ENCODE measurements around the gene LAPTM5. TPM values are rescaled to one million over a fixed set of nuclear protein-coding genes. Genes with fewer than 3 reads are reported as not detected.

LAPTM5 gene
- total and polyA plus RNA-seq, 5 donors from 2014 or later = 552 to 687 (median 589) TPM

DNA sequence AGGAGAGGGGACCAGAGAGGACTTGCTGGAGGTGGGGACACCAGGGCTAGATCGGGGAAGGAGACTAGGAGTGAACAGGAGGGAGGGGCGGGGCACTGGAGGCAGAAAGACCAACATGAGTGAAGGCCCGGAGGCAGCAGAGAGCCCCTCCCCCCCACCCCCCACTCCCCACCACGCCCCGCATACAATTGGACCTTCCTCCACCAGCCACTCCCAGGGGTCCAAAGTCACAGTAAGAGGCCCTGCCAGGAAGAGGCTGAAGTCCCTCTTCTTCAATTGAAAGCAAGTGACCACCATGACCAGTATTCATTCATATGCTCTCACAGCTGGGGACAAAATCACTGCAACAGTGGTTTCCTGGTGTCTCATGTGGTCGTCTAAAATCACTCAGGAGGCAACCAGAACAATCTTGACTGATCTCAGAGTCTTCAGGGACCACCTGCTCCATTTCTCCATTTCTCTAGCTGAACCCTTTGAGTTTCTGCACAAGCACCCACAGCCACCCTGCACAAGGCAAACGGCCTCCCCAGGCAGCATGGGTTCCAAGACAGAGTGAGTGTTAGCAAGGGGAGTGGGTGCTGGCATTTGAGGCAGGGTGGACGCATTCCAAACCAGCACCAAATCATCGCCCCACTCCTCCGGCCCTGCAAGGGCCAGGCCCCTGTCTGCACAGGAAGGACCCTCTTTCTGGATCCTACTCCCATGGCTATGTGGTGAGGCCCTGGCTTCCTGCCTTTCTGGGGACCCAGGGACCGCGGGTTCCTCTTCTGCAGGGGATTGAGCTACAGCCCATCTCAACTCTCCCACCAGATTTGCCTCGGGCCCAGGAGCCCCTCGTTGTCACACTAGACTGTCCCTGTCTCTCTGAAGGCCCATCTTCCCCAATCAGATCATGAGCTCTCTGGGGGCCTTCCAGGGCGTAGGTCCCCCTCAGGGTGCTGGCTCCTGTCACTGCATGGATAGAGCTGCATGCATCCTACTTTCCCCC is 17.0 kb downstream of the LAPTM5 start:
- H3K9me3 Mint-ChIP-seq = peaks cover 0 to 2% (median 0%) of the 10 kb centered on the region in 7 donors
- no peak for ATAC-seq (ENCODE audit: low read depth in 2 of 2)

DNA sequence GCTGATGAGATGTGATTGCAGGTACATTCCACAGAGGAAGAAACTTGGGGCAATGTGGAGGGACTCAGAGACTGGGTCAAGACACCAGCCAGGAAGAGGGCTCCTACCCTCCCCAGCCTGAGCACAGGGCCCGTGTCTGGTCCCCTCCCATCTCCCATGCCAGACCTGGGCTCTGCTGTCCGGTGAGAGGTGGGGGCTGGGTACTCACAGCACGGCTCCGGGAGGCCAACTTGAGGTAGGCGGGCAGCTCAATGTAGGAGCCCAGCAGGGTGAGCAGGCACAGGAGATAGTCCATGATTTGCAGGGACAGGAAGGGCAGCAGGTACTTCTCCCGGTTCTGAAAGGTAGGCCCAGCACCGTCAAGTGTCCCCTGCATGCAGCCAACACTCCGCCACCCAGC is 18.0 kb downstream of the LAPTM5 start:
- H3K9me3 ChIP-seq (ENCODE audit: control insufficient read depth in 2 of 2, low read length in 2 of 2) = no peaks in the 10 kb centered on the region

More for the DNA sequence above, 17.0 kb downstream of the LAPTM5 start:
- Mint-ChIP-seq H3K36me3 (peaks cover 57% of the 10 kb centered on the region), H3K4me1 (peaks cover 7 to 79% (median 45%) of the 10 kb centered on the region in 4 donors), H3K27me3 (peaks cover 5% of the 10 kb centered on the region), H3K27ac (peak overlapping the region; percentile 95 to 98 (median 97)), H3K4me3 (peak overlapping the region in 3 of 4 donors; percentile 28 to 48 (median 38))
- peaks cover 62% of the 10 kb centered on the region for H3K4me1 ChIP-seq (ENCODE audit: control insufficient read depth, insufficient read depth, low read length, poor library complexity, severe bottlenecking)
- no peaks in the 10 kb centered on the region for H3K27me3 ChIP-seq (ENCODE audit: control insufficient read depth, insufficient read depth, low read length)
- no peaks in the 10 kb centered on the region for H3K9me3 ChIP-seq (ENCODE audit: control insufficient read depth in 2 of 2, low read length in 2 of 2)
- no peak for DNase-seq
- peak overlapping the region; percentile 94 for H3K27ac ChIP-seq (ENCODE audit: insufficient read depth, low read length, poor library complexity, severe bottlenecking)
- peaks cover 66% of the 10 kb centered on the region for H3K36me3 ChIP-seq (ENCODE audit: control insufficient read depth, insufficient read depth, low read length)
- H3K4me3 ChIP-seq (ENCODE audit: low read depth, low read length) = no peak overlapping the region

DNA sequence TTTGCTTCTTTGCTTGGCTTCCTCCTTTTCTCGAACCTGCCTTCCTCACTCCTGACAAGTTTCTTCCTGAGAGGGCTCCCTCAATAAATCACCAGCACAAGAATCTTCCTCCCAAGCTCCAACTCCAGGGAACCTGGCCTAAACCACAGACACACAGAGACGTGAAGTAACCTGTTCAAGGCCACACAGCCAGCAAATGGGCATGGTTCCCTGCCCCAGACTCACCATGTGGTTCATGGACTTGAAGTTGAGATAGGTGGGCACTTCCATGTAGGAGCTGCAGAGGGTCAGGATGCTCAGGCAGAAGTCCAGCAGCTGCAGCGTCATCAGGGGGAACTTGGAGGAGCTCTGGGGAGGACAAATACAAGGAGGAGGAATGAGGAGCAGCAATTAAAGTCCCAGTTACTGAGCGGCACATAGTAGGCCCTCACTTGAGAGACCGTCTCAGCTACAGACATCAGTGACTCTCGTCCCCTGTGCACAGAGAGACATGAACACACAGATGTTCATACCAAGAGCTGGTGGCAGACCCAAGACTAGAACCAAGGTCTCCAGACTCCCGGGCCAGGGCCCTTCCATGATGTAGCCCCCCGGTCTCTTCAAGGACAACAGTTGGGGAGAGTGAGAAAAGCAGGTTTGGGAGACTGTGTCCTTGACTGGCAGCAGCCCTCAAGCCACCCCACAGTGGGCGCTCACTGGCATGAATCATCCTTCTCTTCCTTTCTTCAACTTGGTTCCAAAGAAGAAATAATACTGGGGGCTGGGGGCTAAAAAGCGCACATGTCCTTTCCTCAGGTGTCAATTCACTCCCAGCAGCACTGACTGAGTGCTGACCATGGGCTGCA is 18.6 kb downstream of the LAPTM5 start:
- H3K4me1 ChIP-seq (ENCODE audit: control insufficient read depth, insufficient read depth, low read length, poor library complexity, severe bottlenecking) = peaks cover 46% of the 10 kb centered on the region
- Mint-ChIP-seq H3K36me3 (peaks cover 71% of the 10 kb centered on the region), H3K4me1 (peaks cover 7 to 65% (median 32%) of the 10 kb centered on the region in 4 donors), H3K27ac (peak overlapping the region; percentile 89 to 97 (median 93)), H3K9me3 (peaks cover 0 to 2% (median 0%) of the 10 kb centered on the region in 7 donors), H3K4me3 (peak overlapping the region in 1 of 4 donors; percentile 31), H3K27me3 (peaks cover 5% of the 10 kb centered on the region)
- DNase-seq (no peak), ATAC-seq (ENCODE audit: low read depth in 2 of 2) (no peak)
- H3K27me3 ChIP-seq (ENCODE audit: control insufficient read depth, insufficient read depth, low read length) = no peaks in the 10 kb centered on the region
- peak overlapping the region; percentile 94 for H3K27ac ChIP-seq (ENCODE audit: insufficient read depth, low read length, poor library complexity, severe bottlenecking)
- H3K36me3 ChIP-seq (ENCODE audit: control insufficient read depth, insufficient read depth, low read length) = peaks cover 82% of the 10 kb centered on the region
- no peaks in the 10 kb centered on the region for H3K9me3 ChIP-seq (ENCODE audit: control insufficient read depth in 2 of 2, low read length in 2 of 2)
- H3K4me3 ChIP-seq (ENCODE audit: low read depth, low read length) = no peak overlapping the region

More for the DNA sequence above, 18.0 kb downstream of the LAPTM5 start:
- H3K27me3 ChIP-seq (ENCODE audit: control insufficient read depth, insufficient read depth, low read length) = no peaks in the 10 kb centered on the region
- H3K4me3 ChIP-seq (ENCODE audit: low read depth, low read length) = no peak overlapping the region
- no peak for ATAC-seq (ENCODE audit: low read depth in 2 of 2)
- peaks cover 66% of the 10 kb centered on the region for H3K36me3 Mint-ChIP-seq
- no peak overlapping the region for H3K4me3 Mint-ChIP-seq
- peaks cover 5% of the 10 kb centered on the region for H3K27me3 Mint-ChIP-seq
- H3K4me1 Mint-ChIP-seq = peaks cover 7 to 72% (median 38%) of the 10 kb centered on the region in 4 donors
- H3K27ac Mint-ChIP-seq = peak overlapping the region; percentile 76 to 97 (median 89)
- peaks cover 52% of the 10 kb centered on the region for H3K4me1 ChIP-seq (ENCODE audit: control insufficient read depth, insufficient read depth, low read length, poor library complexity, severe bottlenecking)
- H3K27ac ChIP-seq (ENCODE audit: insufficient read depth, low read length, poor library complexity, severe bottlenecking) = peak overlapping the region; percentile 94
- H3K36me3 ChIP-seq (ENCODE audit: control insufficient read depth, insufficient read depth, low read length) = peaks cover 76% of the 10 kb centered on the region
- DNase-seq = no peak
- H3K9me3 Mint-ChIP-seq = peaks cover 0 to 2% (median 0%) of the 10 kb centered on the region in 7 donors

DNA sequence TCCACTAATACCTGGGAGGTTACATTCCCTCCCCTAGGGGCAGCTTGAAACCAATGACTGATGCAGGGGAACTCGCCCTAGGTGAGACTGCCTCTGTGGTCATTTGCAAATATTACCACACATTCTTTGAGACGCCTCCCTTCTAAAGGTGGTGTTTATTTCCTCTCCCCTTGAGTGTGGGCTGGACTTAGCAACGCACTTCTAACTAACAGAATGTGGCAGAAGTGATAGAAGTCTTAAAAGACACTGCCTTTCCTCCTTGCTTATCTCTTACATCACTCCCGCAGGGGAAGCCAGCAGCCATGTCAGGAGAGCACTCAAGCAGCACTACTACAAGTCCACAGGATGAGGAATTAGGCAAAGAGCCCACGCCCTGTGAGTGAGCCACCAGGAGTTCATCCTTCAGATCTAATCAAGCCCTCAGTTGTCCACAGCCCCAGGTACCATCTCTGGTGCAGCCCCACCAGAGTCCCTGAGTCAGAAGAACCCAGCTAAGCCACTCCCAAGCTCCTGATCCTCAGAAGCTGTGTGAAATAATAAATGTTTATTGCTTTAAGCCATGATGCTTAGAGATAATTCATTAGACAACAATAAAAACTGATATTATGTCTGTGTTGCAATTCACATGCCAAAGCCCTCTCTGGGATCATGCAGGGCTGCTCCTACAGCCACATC is 19.4 kb downstream of the LAPTM5 start:
- Histone ChIP-seq H3K27ac (ENCODE audit: insufficient read depth, low read length, poor library complexity, severe bottlenecking) (peak overlapping the region; percentile 94), H3K36me3 (ENCODE audit: control insufficient read depth, insufficient read depth, low read length) (peaks cover 90% of the 10 kb centered on the region), H3K27me3 (ENCODE audit: control insufficient read depth, insufficient read depth, low read length) (no peaks in the 10 kb centered on the region), H3K4me1 (ENCODE audit: control insufficient read depth, insufficient read depth, low read length, poor library complexity, severe bottlenecking) (peaks cover 38% of the 10 kb centered on the region), H3K4me3 (ENCODE audit: low read depth, low read length) (no peak overlapping the region), H3K9me3 (ENCODE audit: control insufficient read depth in 2 of 2, low read length in 2 of 2) (no peaks in the 10 kb centered on the region)
- ATAC-seq (ENCODE audit: low read depth in 2 of 2) = no peak
- Mint-ChIP-seq H3K9me3 (peaks cover 0 to 2% (median 0%) of the 10 kb centered on the region in 7 donors), H3K27ac (peak overlapping the region; percentile 87 to 97 (median 93)), H3K36me3 (peaks cover 69% of the 10 kb centered on the region), H3K27me3 (no peaks in the 10 kb centered on the region), H3K4me3 (peak overlapping the region in 1 of 4 donors; percentile 31), H3K4me1 (peaks cover 0 to 58% (median 25%) of the 10 kb centered on the region in 4 donors)
- DNase-seq = no peak

DNA sequence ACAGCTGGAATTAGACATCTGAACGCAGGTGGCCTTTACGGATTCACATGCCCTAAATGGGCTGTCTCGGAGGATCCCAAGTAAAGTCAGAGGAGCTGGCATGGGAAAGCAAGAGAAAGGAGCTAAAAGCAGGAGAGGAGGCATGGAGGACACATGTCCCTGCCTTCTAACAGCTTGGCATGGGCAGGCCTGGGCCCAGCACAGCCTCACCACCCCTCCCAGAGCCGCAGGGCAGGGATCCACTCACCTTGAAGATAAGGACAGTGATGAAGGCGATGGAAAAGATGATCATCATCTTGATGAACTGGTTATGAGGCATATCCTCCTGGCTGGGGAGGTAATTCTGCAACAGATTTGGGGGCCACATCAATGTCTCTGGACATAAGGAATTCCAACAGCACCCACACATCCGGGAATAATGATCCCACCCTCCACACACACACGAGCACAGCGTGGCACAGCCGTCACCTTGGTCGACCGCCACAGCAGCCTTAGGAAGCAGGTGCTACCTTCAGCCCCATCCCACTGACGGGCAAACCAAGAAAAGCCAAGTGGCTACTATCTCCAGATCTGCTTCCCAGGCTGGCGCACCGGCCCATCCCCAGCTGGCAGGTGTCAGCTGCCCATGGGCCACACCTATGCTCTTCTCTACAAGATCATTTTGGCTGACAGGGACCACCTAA is 20.1 kb downstream of the LAPTM5 start:
- Mint-ChIP-seq H3K36me3 (peaks cover 69% of the 10 kb centered on the region), H3K27ac (peak overlapping the region; percentile 26 to 97 (median 87)), H3K27me3 (no peaks in the 10 kb centered on the region), H3K9me3 (peaks cover 0 to 2% (median 0%) of the 10 kb centered on the region in 7 donors), H3K4me1 (peaks cover 0 to 56% (median 20%) of the 10 kb centered on the region in 4 donors), H3K4me3 (no peak overlapping the region)
- Histone ChIP-seq H3K4me1 (ENCODE audit: control insufficient read depth, insufficient read depth, low read length, poor library complexity, severe bottlenecking) (peaks cover 31% of the 10 kb centered on the region), H3K27ac (ENCODE audit: insufficient read depth, low read length, poor library complexity, severe bottlenecking) (peak overlapping the region; percentile 94), H3K9me3 (ENCODE audit: control insufficient read depth in 2 of 2, low read length in 2 of 2) (no peaks in the 10 kb centered on the region), H3K27me3 (ENCODE audit: control insufficient read depth, insufficient read depth, low read length) (no peaks in the 10 kb centered on the region), H3K36me3 (ENCODE audit: control insufficient read depth, insufficient read depth, low read length) (peaks cover 95% of the 10 kb centered on the region), H3K4me3 (ENCODE audit: low read depth, low read length) (no peak overlapping the region)
- no peak for DNase-seq
- no peak for ATAC-seq (ENCODE audit: low read depth in 2 of 2)

DNA sequence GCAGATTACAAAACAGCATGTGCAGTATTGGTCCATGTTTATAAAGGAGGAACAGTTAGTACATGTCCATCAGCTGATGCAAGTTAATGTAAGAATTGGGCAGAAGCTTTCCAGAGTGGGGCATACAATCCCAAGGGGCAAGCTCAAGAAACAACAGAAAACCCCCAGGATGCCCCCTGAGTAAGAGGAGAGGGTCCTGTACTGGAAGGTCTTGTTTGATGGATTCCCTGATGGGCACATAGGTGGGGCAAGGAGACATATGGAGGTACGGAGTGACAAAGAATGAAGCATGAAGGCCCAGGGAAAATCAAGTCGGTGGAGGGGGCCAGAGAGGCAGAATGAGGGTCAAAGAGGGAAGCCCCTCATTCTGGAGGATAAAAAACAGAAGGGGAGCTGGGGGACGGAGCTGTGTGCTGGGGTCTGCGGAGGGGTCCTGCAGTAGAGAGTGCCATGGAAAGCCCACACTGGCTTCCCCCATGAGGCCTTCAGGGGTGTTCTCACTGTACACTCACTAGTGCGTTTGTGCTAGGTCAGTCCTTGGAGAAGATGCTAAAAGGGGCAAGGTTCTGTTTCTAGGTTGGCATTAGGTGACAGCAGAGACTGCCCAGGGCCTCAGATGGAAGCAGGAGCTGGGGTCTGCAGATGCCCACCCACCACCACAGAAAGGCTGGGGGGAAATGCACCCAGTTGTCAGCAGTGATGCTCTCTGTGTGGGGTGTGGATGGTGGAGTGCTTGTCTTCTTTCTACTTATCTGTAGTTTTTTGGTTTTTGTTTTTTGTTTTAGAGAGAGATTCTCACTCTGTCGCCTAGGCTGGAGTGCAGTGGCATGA is 21.7 kb downstream of the LAPTM5 start:
- peaks cover 24% of the 10 kb centered on the region for H3K4me1 ChIP-seq (ENCODE audit: control insufficient read depth, insufficient read depth, low read length, poor library complexity, severe bottlenecking)
- Mint-ChIP-seq H3K36me3 (peaks cover 60% of the 10 kb centered on the region), H3K9me3 (peaks cover 0 to 2% (median 0%) of the 10 kb centered on the region in 7 donors), H3K27ac (peak overlapping the region in 2 of 3 donors; percentile 15 to 53), H3K4me1 (peaks cover 0 to 54% (median 18%) of the 10 kb centered on the region in 4 donors), H3K4me3 (no peak overlapping the region), H3K27me3 (no peaks in the 10 kb centered on the region)
- H3K36me3 ChIP-seq (ENCODE audit: control insufficient read depth, insufficient read depth, low read length) = peaks cover 83% of the 10 kb centered on the region
- no peak for ATAC-seq (ENCODE audit: low read depth in 2 of 2)
- no peak overlapping the region for H3K4me3 ChIP-seq (ENCODE audit: low read depth, low read length)
- H3K27me3 ChIP-seq (ENCODE audit: control insufficient read depth, insufficient read depth, low read length) = no peaks in the 10 kb centered on the region
- H3K27ac ChIP-seq (ENCODE audit: insufficient read depth, low read length, poor library complexity, severe bottlenecking) = no peak overlapping the region
- H3K9me3 ChIP-seq (ENCODE audit: control insufficient read depth in 2 of 2, low read length in 2 of 2) = no peaks in the 10 kb centered on the region
- no peak for DNase-seq
